DMS 273 treated with DMSO at 0.1 percent for 48 hours (cell line): ENCODE data around the gene ARL15.
"Not testable (repeated sequence)": the region's sequence is repeated elsewhere in the genome, so short reads cannot be mapped to it uniquely, and the experiment has no call there.

ENCODE experiments used
- DNase-seq: peaks from one replicate; lab custom pipeline; 2025; lab: John Stamatoyannopoulos, UW

Gene ARL15

GRCh38 chr5:53890490-53890889, 419.9 kb downstream of the ARL15 start:
- DNase-seq: no peak

GRCh38 chr5:53884844-53885243, 425.5 kb downstream of the ARL15 start:
- DNase-seq: no peak

GRCh38 chr5:53884417-53884816, 426.0 kb downstream of the ARL15 start:
- DNase-seq: no peak

- DNase-seq: no peak
Observed at GRCh38 chr5:53882676-53883031, 427.7 kb downstream of the ARL15 start.

- DNase-seq: no peak
Observed at GRCh38 chr5:53882006-53882675, 428.2 kb downstream of the ARL15 start.

- DNase-seq: no peak
Observed at GRCh38 chr5:53879708-53880323, 430.6 kb downstream of the ARL15 start.

GRCh38 chr5:53878015-53878414, 432.4 kb downstream of the ARL15 start:
- DNase-seq: no peak

GRCh38 chr5:53877243-53877642, 433.1 kb downstream of the ARL15 start:
- DNase-seq: no peak

GRCh38 chr5:53874409-53874808, 436.0 kb downstream of the ARL15 start:
- no peak for DNase-seq

- DNase-seq: no peak
Observed at GRCh38 chr5:53873235-53873634, 437.1 kb downstream of the ARL15 start.

GRCh38 chr5:53871775-53872174, 438.6 kb downstream of the ARL15 start:
- no peak for DNase-seq

- DNase-seq: no peak
Observed at GRCh38 chr5:53871050-53871449, 439.3 kb downstream of the ARL15 start.

GRCh38 chr5:53858700-53859456, 451.5 kb downstream of the ARL15 start:
- no peak for DNase-seq

GRCh38 chr5:53856506-53856905, 453.9 kb downstream of the ARL15 start:
- DNase-seq: no peak

- not testable (repeated sequence) for DNase-seq
Observed at GRCh38 chr5:53836851-53837430, 473.4 kb downstream of the ARL15 start.

GRCh38 chr5:53834500-53834899, 475.9 kb downstream of the ARL15 start:
- DNase-seq: no peak
